Liver (tissue), 3 donors: ENCODE results near the gene PLPP4.

Experiments
- CTCF ChIP-seq: fragments of 150-350 bp; IDR thresholded peaks from 2 replicates; pipeline ENCODE4 v1.5.1; 2017; ENCODE audit warnings: improper control_type of control experiment, low read depth, low read length; ENCODE audit not compliant: missing input control
- MAX ChIP-seq: IDR thresholded peaks from 2 replicates; pipeline ENCODE4 v1.6.1; 2016; ENCODE audit warnings: antibody characterized with exemption
- RAD21 ChIP-seq, 2 donors: IDR thresholded peaks; 2 replicates each; pipeline ENCODE4 v1.6.1; 2016; ENCODE audit warnings: antibody characterized with exemption in 2 of 2, mild to moderate bottlenecking in 2 of 2
- REST ChIP-seq: IDR thresholded peaks from 2 replicates; pipeline ENCODE4 v1.6.1; 2016; ENCODE audit warnings: antibody characterized with exemption, mild to moderate bottlenecking
- donor health status: healthy.
- donor health status: healthy.

- TF ChIP-seq REST, result no peak
- no peak for TF ChIP-seq MAX
- no peak for TF ChIP-seq CTCF
- no peak for TF ChIP-seq RAD21 (IDR thresholded peaks at IDR 0.05)
Observed at GRCh38 chr10:120422457-120422856, 34.6 kb upstream of the PLPP4 start.
